HepG2 (cell line): Measurements from ENCODE around the gene GAL3ST2. TPM values are rescaled to one million over a fixed set of nuclear protein-coding genes. Genes with fewer than 3 reads are reported as not detected.

Experiments used
- FOXA1 ChIP-seq, 2 experiments: fragments of 450-650 bp in 1 of 2; sonication (generic) in 1 of 2; formaldehyde crosslinking in 1 of 2; IDR thresholded peaks; 2 replicates each; pipeline versions ENCODE4 v1.4.0 to v1.6.1; 2016 to 2020; ENCODE audit warnings: missing genetic modification reagents in 1 of 2
- KDM2A ChIP-seq: sonication (generic); formaldehyde crosslinking; IDR thresholded peaks from 2 replicates; pipeline ENCODE4 v1.4.0; 2020; ENCODE audit warnings: low read depth, missing genetic modification reagents, borderline replicate concordance
- KDM4B ChIP-seq: sonication (generic); formaldehyde crosslinking; IDR thresholded peaks from 2 replicates; pipeline ENCODE4 v1.4.0; 2020; ENCODE audit warnings: missing genetic modification reagents
- PCBP1 ChIP-seq: fragments of 200-400 bp; formaldehyde crosslinking; IDR thresholded peaks from 2 replicates; pipeline ENCODE4 v1.6.1; 2017; ENCODE audit warnings: mild to moderate bottlenecking, low read depth, low read length, borderline replicate concordance
- PHF8 ChIP-seq: sonication (generic); formaldehyde crosslinking; IDR thresholded peaks from 2 replicates; pipeline ENCODE4 v1.5.0; 2020; ENCODE audit warnings: missing genetic modification reagents
- POLR2G ChIP-seq: fragments of 200-400 bp; formaldehyde crosslinking; IDR thresholded peaks from 2 replicates; pipeline ENCODE4 v1.6.1; 2018; ENCODE audit warnings: mild to moderate bottlenecking, low read depth, low read length, moderate library complexity
- REL ChIP-seq: sonication (generic); formaldehyde crosslinking; conservative IDR thresholded peaks from 2 replicates; pipeline ENCODE4 v1.8.0; 2022; ENCODE audit warnings: mild to moderate bottlenecking, missing genetic modification reagents, moderate library complexity
- RXRB ChIP-seq: IDR thresholded peaks from 2 replicates; pipeline ENCODE4 v1.6.1; 2016; ENCODE audit warnings: borderline replicate concordance, missing genetic modification reagents, missing compliant biosample characterization
- SAP130 ChIP-seq: IDR thresholded peaks from 2 replicates; pipeline ENCODE4 v1.6.1; 2016; ENCODE audit warnings: low read depth
- SMAD1 ChIP-seq: sonication (generic); formaldehyde crosslinking; IDR thresholded peaks from 2 replicates; pipeline ENCODE4 v1.4.0; 2020; ENCODE audit warnings: missing genetic modification reagents, low read depth, mild to moderate bottlenecking, borderline replicate concordance
- SNAI1 ChIP-seq: sonication (generic); formaldehyde crosslinking; IDR thresholded peaks from 2 replicates; pipeline ENCODE4 v1.5.0; 2020; ENCODE audit warnings: mild to moderate bottlenecking, missing genetic modification reagents, borderline replicate concordance
- SNRNP70 ChIP-seq: fragments of 200-400 bp; formaldehyde crosslinking; IDR thresholded peaks from 2 replicates; pipeline ENCODE4 v1.6.1; 2017; ENCODE audit warnings: mild to moderate bottlenecking, low read depth, low read length, moderate library complexity
- TEAD3 ChIP-seq: optimal IDR thresholded peaks from 2 replicates; pipeline ENCODE3; 2016; ENCODE audit warnings: borderline replicate concordance
- THAP9 ChIP-seq: sonication (generic); formaldehyde crosslinking; IDR thresholded peaks from 2 replicates; pipeline ENCODE4; 2020; ENCODE audit warnings: missing genetic modification reagents, mild to moderate bottlenecking, borderline replicate concordance
- U2AF1 ChIP-seq: fragments of 200-400 bp; formaldehyde crosslinking; optimal IDR thresholded peaks from 2 replicates; pipeline ENCODE3; 2017; ENCODE audit warnings: mild to moderate bottlenecking, low read depth, low read length
- ZC3H4 ChIP-seq: sonication (generic); formaldehyde crosslinking; IDR thresholded peaks from 2 replicates; pipeline ENCODE4 v1.4.0; 2020; ENCODE audit warnings: missing genetic modification reagents, borderline replicate concordance
- ZNF138 ChIP-seq: sonication (generic); formaldehyde crosslinking; IDR thresholded peaks from 2 replicates; pipeline ENCODE4 v1.5.0; 2020; ENCODE audit warnings: mild to moderate bottlenecking, low read depth, missing genetic modification reagents
- ZNF24 ChIP-seq: fragments of 450-650 bp; IDR thresholded peaks from 2 replicates; pipeline ENCODE4 v1.6.1; 2017; ENCODE audit warnings: antibody characterized with exemption, mild to moderate bottlenecking
- ZNF275 ChIP-seq: sonication (generic); formaldehyde crosslinking; IDR thresholded peaks from 2 replicates; pipeline ENCODE4 v1.8.0; 2022; ENCODE audit warnings: missing genetic modification reagents, mild to moderate bottlenecking, inconsistent platforms, borderline replicate concordance
- ZNF350 ChIP-seq: sonication (generic); formaldehyde crosslinking; IDR thresholded peaks from 2 replicates; pipeline ENCODE4 v1.4.0; 2020; ENCODE audit warnings: mild to moderate bottlenecking, low read depth, missing genetic modification reagents, borderline replicate concordance
- ZNF354B ChIP-seq: sonication (generic); formaldehyde crosslinking; IDR thresholded peaks from 2 replicates; pipeline ENCODE4 v1.8.0; 2022; ENCODE audit warnings: mild to moderate bottlenecking, missing genetic modification reagents
- ZNF367 ChIP-seq: sonication (generic); formaldehyde crosslinking; IDR thresholded peaks from 2 replicates; pipeline ENCODE4 v1.4.0; 2020; ENCODE audit warnings: missing genetic modification reagents, borderline replicate concordance
- ZNF777 ChIP-seq: sonication (generic); formaldehyde crosslinking; IDR thresholded peaks from 2 replicates; pipeline ENCODE4 v1.4.0; 2020; ENCODE audit warnings: missing genetic modification reagents
- ZNF788 ChIP-seq: sonication (generic); formaldehyde crosslinking; IDR thresholded peaks from 2 replicates; pipeline ENCODE4 v1.5.0; 2020; ENCODE audit warnings: mild to moderate bottlenecking, missing genetic modification reagents, borderline replicate concordance
- ZSCAN5A ChIP-seq: sonication (generic); formaldehyde crosslinking; IDR thresholded peaks from 2 replicates; pipeline ENCODE4 v1.8.0; 2022; ENCODE audit warnings: mild to moderate bottlenecking, missing genetic modification reagents, borderline replicate concordance
- ZSCAN9 ChIP-seq: IDR thresholded peaks from 2 replicates; pipeline ENCODE4 v1.6.1; 2016; ENCODE audit warnings: borderline replicate concordance
- polyA plus RNA-seq, 8 experiments: library from polyadenylated mRNA; depleted of rRNA in 3 of 8; stranded (reverse) in 7 of 8; unstranded in 1 of 8; fragments of >200 nt; fragmentation: Illumina TruSeq in 4 of 8; extraction: Trizol in 4 of 8; gene quantifications; 2 replicates each; pipeline versions ENCODE4 v1.2.1 to v1.2.3, GENCODE V29; 2011 to 2016; ENCODE audit warnings: low read depth in 4 of 8, missing spikeins in 1 of 8, mixed read lengths in 1 of 8; ENCODE audit not compliant: insufficient read depth in 1 of 8
- total RNA-seq, 5 experiments: library from RNA; depleted of rRNA; stranded (reverse); fragments of >200 nt; fragmentation: Illumina TruSeq; extraction: Trizol; gene quantifications; 2 replicates each; pipeline ENCODE4 v1.2.3, GENCODE V29; 2016; ENCODE audit warnings: low read depth in 1 of 5

The GAL3ST2 gene
- total and polyA plus RNA-seq, 2 of the 13 experiments (the other 11 are each of a cell fraction or from before 2014, with no cell fraction given) = 0.17 to 0.20 TPM

- no peak for TF ChIP-seq SMAD1 (CRISPR knock-in tag)
- peak; percentile 41; the same call in 1 of the 2 replicates for TF ChIP-seq POLR2G
- no peak for TF ChIP-seq RXRB (CRISPR knock-in tag)
- TF ChIP-seq SNRNP70 = no peak
- peak; percentile 99 for TF ChIP-seq ZNF777 (CRISPR knock-in tag)
- TF ChIP-seq PHF8 (CRISPR knock-in tag) = peak; percentile 72
- TF ChIP-seq U2AF1 = no peak
- no peak; the same call in 1 of the 2 replicates for TF ChIP-seq ZSCAN9 (CRISPR knock-in tag)
- no peak; the same call in 1 of the 2 replicates for TF ChIP-seq SAP130 (CRISPR knock-in tag)
- TF ChIP-seq TEAD3 (CRISPR knock-in tag) = peak; percentile 14
- TF ChIP-seq SNAI1 (CRISPR knock-in tag) = peak; percentile 89; the same call in 1 of the 2 replicates
- TF ChIP-seq ZNF350 (CRISPR knock-in tag) = no peak
- TF ChIP-seq ZNF354B (CRISPR knock-in tag) = no peak
- no peak for TF ChIP-seq ZNF24
- TF ChIP-seq ZNF138 (CRISPR knock-in tag) = peak; percentile 65; the same call in 1 of the 2 replicates
- no peak for TF ChIP-seq ZC3H4 (CRISPR knock-in tag)
- no peak for TF ChIP-seq THAP9
- TF ChIP-seq REL (CRISPR knock-in tag) = 0 out of 2 replicates have a peak, but pooled peaks have one; percentile 41
- no peak for TF ChIP-seq KDM4B (CRISPR knock-in tag)
- TF ChIP-seq PCBP1 = no peak
- no peak for TF ChIP-seq ZNF275 (CRISPR knock-in tag)
- TF ChIP-seq ZNF788 = peak; percentile 26; the same call in 1 of the 2 replicates
- TF ChIP-seq FOXA1 (IDR thresholded peaks at IDR 0.05) = no peak
- 0 out of 2 replicates have a peak, but pooled peaks have one; percentile 2 for TF ChIP-seq FOXA1 (CRISPR knock-in tag; IDR thresholded peaks at IDR 0.05)
- peak; percentile 58; the same call in 1 of the 2 replicates for TF ChIP-seq KDM2A (CRISPR knock-in tag)
- TF ChIP-seq ZSCAN5A (CRISPR knock-in tag) = no peak
- no peak for TF ChIP-seq ZNF367 (CRISPR knock-in tag)
Measured at GRCh38 chr2:241734208-241734466, 42.5 kb upstream of the GAL3ST2 start (continued).
